Measurements from ENCODE around the gene OR6C75. TPM values are rescaled to one million over a fixed set of nuclear protein-coding genes. Genes with fewer than 3 reads are reported as not detected.
"Not testable (repeated sequence)": the region's sequence is repeated elsewhere in the genome, so short reads cannot be mapped to it uniquely, and the experiment has no call there.

Gene OR6C75
- total RNA-seq (2014; rRNA removed; shearing (Covaris generic)), result not detected in 2 replicates

DNA sequence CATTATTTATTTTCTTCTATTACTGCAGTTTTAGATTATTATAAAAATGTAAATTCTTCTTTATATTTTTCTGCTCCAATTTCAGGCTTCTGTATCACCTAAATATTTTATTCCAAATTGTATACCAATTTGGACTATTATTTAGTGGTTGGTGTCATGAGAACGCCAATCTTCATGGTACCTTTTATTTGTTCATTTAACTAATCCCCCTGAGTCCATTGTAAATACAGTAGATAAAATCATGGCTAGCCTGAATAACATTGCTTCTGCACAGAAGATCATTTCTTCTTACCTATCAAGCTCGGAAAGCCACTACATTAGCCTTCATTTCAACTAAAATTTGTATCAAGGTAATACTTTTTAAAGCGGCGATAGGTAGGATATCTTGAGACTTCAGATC is at the start of gene OR6C75:
Gene OR6C75 (plus strand): TSS at position 301 of the 400 bp plus-strand sequence. CDS start 2,136 bp downstream, outside the sequence.
- DNase-seq (ENCODE audit: low read depth), result no peak

DNA sequence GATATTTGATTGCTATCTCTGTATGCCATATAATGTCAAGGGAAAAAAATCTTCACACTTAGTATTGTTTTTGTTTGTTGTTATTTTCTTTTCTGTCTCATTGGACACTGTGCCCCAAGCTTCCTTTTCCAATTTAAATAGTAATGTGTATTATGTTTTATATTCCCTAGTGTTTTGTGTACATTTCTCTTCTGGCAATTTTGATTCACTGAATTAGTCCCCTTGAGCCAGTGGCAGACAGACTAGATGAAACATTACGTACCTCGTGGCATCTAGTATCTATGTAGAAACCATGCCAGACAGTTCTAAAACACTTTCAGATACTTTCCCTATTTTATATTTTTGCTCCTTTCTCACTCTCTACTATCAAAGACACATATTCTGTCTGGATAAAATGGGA is 48.7 kb upstream of the OR6C75 start, which contains the start of gene OR6C1:
Gene OR6C1 (plus strand): TSS at position 301 of the 400 bp plus-strand sequence. CDS start 6,257 bp downstream, outside the sequence.
- DNase-seq (ENCODE audit: low read depth), result no peak

DNA sequence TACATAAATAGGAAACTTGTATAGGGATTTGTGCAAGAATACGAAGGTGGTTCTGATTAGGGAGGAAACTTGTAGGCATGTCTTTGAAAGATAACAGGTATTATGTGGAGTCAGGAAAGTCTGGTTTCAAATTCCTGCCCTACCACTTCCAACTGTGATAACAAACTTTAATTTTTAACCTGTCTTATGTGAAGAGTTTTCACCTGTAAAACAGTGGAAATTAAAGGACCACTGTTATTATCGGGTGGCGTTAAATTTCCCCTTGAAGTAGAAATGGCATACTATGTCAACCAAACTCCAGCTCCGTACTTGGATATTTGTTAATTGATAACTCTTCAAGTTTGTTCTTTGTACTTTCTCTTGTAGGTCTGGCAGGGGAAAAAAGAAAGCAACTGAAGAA is 42.6 kb upstream of the OR6C75 start:
- DNase-seq (ENCODE audit: low read depth), result no peak

DNA sequence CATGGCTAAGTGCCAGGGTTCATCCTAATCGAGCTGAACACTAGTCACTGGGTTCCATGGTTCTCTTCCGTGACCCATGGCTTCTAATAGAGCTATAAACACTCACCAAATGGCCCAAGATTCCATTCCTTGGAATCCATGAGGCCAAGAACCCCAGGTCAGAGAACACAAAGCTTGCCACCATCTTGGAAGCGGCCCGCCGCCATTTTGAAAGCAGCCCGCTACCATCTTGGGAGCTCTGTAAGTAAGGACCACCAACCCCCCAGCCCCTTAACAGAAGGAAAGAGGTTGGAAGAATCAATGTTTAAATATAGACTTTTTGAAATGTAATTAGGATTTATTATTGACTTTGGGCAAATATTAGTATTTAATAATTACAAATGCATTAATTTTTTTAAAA is 37.0 kb upstream of the OR6C75 start:
- DNase-seq (ENCODE audit: low read depth), result not testable (repeated sequence)

DNA sequence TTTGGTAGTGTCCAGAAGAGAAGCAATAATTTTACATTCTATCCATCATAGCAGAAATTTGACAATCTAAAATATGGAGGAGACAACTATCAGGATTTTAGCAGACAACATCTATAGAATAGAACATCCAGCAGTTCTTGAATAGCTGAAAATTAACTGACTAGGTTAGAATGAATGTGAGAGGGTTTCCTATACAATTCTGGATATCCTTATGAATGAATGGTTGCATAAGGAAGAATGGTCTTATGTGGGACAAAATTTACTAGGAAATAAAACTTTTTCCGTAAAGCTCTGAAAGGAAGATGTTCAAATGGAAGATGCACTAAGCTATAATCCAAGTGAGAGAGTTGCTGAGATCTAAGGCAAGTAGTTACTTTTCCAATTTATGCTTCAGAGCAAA is 32.3 kb upstream of the OR6C75 start, which contains the start of gene OR6C3:
Gene OR6C3 (plus strand): TSS at position 301 of the 400 bp plus-strand sequence. CDS start 955 bp downstream, outside the sequence.
- DNase-seq (ENCODE audit: low read depth), result no peak

DNA sequence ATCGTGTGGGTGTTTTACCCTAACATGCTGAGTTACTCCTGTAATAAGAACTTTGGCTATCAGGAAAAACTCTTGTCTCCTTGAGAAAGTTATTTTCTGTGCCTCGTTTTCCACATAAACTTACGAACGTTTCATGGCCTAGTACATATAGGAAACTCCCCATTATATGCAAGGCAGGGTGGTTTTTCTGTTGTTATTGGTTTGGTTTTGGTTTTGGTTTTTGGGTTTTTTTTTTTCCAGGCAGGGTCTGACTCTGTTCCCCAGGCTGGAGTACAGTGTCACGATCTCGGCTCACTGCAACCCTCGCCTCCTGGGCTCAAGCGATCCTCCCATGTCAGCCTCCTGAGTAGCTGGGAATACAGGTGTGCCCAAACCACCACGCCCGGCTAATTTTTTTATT is 26.8 kb upstream of the OR6C75 start:
- no peak for DNase-seq (ENCODE audit: low read depth)

DNA sequence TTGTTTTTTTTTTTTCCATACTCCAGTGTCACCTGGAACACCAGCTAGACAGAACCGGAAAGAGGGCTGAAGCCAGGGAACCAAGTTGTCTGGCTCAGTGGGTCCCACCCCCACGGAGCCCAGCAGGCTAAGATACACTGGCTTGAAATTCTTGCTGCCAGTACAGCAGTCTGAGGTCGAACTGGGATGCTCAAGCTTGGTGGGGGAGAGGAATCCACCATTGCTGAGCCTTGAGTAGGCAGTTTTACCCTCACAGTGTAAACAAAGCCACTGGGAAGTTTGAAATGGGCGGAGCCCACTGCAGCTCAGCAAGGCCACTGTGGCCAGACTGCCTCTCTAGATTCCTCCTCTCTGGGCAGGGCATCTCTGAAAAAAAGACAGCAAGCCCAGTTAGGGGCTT is 7.4 kb upstream of the OR6C75 start:
- not testable (repeated sequence) for DNase-seq (ENCODE audit: low read depth)

DNA sequence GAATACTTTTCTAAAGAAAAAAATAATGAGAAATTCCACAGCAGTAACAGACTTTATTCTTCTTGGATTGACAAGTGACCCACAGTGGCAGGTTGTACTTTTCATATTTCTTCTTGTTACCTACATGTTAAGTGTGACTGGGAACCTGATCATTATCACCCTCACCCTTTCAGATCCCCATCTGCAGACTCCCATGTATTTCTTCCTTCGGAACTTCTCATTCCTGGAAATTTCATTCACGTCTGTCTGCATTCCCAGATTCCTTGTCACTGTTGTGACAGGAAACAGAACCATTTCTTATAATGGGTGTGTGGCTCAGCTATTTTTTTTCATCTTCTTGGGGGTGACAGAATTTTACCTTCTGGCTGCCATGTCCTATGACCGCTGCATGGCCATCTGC is 2.3 kb downstream of the OR6C75 start:
- DNase-seq (ENCODE audit: low read depth), result no peak

DNA sequence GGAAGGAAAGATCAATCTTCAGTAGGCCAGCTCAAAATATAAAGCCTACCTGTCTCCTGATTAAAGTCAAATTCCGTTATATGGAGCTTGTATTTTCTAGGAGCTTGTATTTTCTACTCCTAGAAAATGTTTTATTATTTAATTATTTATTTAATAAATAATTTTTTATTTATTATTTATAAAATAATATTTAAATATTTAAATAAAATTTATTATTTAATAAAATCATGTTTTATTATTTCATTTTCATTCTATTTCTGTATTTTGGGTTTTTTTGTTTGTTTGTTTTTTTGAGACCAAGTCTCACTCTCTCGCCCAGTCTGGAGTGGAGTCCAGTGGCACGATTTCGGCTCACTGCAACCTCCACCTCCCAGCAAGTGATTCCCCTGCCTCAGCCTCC is 9.7 kb downstream of the OR6C75 start:
- no peak for DNase-seq (ENCODE audit: low read depth)

DNA sequence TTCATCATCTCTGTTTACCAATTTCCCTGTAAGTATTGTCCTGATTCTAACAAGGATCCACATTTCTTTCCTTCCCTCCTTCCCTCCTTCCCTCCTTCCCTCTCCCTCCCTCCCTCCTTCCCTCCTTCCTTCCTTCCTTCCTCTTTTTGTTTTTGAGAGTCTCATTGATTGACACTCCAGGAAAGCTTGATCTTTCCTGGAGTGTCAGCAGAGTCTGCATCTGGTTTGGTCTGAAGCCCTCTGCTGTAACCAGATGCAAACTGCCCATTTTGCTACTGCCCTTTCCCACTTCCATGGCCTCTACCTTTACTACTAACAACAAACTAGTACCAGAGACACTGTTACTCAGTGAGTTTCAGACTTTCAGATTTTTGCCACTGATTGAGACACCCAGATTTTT is 23.1 kb downstream of the OR6C75 start:
- no peak for DNase-seq (ENCODE audit: low read depth)

DNA sequence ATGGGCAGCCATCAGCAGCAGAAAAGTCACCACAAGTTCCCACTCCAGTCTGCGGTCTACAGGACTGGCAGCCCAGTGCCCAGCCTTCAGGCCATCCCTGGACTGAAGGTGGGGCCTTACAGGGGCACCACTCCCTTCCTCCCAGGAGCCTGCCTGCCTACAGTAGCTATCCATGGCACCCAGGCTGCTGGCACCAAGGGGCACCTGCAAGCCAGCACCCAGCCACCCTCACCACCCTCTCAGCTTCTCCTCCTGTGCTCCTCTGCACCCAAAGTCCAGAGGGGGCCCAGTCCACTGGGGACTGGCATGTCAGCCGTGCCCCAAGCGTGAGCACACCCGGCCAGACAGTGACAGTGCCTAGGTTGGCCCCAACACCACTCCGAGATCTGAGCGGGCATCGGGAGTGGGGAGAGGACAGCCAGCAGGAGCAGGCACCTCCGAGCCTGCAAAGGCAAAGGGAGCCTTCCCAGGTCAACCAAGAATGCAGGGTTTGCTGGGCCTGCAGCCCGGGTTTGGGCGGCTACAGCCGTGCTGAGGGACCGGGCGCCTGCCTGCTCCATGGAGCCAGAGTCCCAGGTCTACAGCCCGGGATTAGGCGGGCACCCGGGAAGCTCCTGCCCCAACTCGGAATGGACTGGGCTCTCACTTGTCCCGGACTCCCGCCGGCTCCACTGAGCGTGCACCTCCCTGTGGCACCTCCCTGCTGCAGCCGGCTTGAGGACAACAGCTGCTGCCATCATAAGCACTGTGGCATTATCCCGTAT is 29.4 kb downstream of the OR6C75 start:
- no peak for DNase-seq (ENCODE audit: low read depth)

DNA sequence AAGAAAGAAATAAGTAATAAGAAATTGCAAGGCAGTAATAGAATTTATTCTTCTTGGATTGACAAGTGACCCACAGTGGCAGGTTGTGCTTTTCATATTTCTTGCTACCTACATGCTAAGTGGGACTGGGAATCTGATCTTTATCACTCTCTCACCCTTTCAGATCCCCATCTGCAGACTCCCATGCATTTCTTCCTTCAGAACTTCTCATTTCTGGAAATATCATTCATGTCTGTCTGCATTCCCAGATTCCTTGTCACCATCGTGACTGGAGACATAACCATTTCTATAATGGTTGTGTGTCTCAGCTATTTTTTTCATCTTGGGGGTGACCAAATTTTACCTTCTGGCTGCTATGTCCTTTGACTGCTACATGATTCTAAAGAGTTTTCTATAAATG is 33.6 kb downstream of the OR6C75 start:
- DNase-seq (ENCODE audit: low read depth), result no peak

DNA sequence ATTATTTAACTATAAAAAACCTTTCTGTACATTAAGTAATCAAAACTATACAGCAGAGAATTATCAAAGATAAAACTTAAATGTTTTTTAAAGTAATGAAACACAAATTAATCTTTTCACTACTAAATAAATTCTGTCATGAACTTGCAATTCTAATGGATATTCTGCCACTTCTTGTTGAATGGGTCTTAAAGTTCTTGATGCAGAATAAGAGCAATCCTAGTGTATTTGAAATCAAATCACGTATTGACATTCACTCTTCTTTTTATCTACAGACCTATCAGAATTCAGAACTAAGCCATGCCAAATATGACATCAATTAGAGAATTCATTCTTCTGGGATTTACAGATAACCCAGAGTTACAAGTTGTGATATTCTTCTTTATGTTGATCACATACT is 37.5 kb downstream of the OR6C75 start, which contains the start of gene OR6C65:
Gene OR6C65 (plus strand): TSS at position 301 of the 400 bp plus-strand sequence. CDS start 0 bp downstream, at position 301.
- no peak for DNase-seq (ENCODE audit: low read depth)

DNA sequence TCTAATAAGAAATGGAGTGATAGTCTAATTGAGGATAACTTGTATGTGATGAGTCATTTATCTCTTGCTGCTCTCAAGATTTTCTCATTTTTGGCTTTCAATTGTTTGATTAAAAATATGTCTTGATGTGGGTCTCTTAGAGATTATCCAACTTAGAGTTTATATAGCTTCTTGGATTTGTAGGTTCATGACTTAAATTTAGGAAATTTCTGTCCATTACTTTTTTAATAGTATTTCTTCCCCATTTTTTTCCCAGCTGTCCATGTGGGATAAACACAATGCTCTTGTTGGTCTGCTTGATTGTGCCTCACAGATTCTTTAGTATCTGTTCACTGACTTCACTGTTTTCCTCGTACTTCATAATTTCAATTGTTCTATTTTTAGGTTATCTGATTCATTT is 45.1 kb downstream of the OR6C75 start:
- no peak for DNase-seq (ENCODE audit: low read depth)

DNA sequence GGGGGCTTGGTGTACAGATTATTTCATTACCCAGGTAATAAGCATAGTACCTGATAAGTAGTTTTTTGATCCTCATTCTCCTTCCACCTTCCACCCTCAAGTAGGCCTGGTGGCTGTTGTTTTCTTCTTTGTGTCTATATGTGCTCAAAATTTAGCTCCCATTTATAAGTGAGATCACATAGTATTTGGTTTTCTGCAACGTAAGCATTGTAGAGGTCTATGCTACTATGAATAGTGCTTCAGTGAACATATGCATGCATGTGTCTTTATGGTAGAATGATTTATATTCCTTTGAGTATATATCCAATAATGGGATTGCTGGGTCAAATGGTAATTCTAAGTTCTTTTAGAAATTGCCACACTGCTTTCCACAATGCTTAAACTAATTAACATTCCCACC is 46.4 kb downstream of the OR6C75 start:
- DNase-seq (ENCODE audit: low read depth), result not testable (repeated sequence)

DNA sequence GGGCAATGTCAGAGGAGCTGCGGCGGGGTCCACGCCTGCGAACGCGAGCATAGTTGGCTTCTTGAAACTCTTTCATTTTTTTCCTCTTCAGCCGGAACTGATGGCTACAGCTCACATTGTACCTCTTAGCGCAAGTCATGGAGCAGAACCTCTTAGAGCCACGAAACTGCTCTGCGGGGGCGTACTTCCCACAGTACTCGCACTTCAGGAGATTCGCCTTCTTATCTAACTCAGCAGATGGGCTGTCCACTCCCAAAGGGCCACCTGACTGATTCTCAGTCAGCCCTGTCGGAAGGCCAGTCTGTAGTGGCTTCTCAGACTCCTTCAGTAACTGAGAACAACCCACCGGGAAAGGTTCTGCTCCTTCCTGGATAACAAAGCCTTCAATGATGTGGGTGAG is 49.4 kb downstream of the OR6C75 start:
- not testable (repeated sequence) for DNase-seq (ENCODE audit: low read depth)

DNA sequence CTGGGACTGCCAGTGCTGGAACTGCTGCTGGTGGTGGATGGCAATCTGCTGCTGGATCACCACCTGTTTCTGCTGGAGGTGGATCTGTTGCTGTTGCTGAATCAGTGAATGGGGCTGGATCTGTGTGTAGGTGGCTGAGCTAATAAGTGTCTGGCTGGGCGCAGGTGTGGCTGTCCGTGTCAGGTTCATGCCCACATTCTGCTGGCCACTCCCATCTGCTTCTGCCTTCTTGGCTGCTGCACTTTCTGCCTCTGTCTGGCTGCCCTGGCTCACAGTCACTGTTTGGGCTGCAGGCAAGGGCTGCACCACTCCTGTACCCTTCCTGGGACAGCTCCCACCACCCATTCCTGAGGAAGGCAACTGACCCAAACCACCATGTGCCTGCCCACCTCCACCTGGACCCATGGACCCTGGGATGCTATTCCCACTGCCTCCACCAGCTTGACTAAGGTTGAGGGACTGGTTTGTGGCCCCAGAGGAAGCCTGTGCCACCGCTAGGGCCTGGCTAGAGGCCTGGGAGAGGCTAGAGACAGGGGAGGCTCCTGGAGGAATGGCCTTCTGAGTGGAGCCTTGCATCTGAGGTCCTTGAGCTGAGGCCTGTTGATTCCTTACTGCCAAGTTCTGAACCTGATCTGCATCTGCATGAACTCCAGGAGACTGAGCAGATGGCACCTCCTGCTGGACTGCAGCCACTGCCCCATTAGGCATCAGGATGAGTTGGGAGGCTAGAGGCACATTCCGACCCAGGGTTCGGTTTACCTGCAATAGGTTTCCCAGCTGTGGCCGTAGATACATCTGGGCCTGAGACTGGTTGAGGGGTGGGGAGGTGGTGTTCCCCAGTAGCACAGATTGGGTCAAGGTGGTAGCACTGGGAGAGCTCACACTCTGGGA is 51.0 kb downstream of the OR6C75 start:
- not testable (repeated sequence) for DNase-seq (ENCODE audit: low read depth)

DNA sequence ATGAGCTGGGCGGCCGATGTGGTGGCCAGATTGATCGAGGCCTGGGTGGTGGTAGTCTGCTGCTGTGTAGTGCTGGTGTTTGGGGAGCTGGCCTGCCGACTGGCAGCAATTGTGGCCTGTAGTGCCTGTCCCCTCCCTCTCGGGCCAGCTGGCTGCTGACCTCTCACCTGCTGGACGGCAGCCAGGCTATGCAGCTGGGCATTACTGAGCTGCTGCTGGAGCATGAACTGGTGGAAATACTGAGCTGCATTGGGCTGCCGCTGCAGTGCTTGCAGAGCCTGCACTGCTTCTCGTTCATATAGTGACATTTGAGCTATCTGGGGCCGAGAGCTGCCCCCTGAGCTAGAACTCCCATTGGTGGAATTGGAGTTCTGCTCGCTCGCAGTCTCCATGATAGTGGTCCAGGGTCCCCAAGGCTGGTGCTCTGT is 51.6 kb downstream of the OR6C75 start:
- not testable (repeated sequence) for DNase-seq (ENCODE audit: low read depth)

DNA sequence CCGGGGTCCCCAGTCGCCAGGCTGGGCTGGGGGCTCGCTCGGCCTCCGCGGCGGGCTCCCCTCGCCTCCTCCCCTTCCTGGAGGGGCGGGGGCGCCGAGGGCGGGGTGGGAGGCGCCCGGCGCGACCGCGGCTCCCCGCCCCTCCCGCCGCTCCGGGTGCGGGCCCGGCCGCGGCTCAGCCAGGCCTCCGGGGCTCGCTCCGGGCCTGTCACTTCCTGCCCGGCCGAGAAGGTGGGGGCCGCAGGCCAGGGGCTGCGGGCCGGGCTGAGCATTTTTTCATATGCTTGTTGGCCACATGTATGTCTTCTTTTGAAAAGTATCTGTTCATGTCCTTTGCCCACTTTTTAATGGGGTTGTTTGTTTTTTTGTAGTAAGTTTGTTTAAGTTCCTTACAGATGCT is 52.1 kb downstream of the OR6C75 start:
- DNase-seq (ENCODE audit: low read depth), result not testable (repeated sequence)

DNA sequence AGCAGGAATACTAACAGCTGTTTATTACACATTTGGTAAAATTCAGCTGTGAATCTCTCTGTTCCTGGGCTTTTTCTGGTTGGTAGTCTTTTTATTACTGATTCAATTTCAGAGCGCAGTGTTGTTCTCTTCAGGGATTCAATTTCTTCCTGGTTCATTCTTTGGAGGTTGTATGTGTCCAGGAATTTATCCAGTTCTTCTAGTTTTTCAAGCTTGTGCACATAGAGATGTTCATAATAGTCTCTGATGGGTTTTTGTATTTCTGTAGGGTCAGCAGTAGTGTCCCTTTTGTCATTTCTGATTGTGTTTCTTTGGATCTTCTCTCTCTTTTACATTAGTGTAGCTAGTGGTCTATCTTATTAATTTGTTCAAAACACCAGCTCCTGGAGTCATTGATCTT is 54.2 kb downstream of the OR6C75 start:
- DNase-seq (ENCODE audit: low read depth), result no peak
